Transverse colon (tissue), 4 donors: Measurements from ENCODE around the gene NIPSNAP2.

Experiments used
- POLR2A ChIP-seq: fragments of 450-650 bp; IDR thresholded peaks from one replicate; pipeline ENCODE4 v1.6.1; 2016; ENCODE audit warnings: antibody characterized with exemption, mild to moderate bottlenecking, moderate library complexity
- POLR2AphosphoS5 ChIP-seq, 3 donors: sonication (generic); formaldehyde crosslinking; IDR thresholded peaks; one replicate each; pipeline ENCODE4 v1.6.1; 2016; ENCODE audit warnings: antibody characterized with exemption in 3 of 3
- TF ChIP-seq, protein P1 (sequence below), 5 experiments: fragments of 200-600 bp in 3 of 5; fragments of 450-650 bp in 2 of 5; sonication (generic) in 3 of 5; IDR thresholded peaks; 1 replicate in 2 of 5; 2 replicates in 3 of 5; pipeline ENCODE4 v1.5.1; 2016 to 2017; ENCODE audit warnings: antibody characterized with exemption in 5 of 5, inconsistent platforms in 3 of 5, mild to moderate bottlenecking in 2 of 5, moderate library complexity in 1 of 5

DNA sequence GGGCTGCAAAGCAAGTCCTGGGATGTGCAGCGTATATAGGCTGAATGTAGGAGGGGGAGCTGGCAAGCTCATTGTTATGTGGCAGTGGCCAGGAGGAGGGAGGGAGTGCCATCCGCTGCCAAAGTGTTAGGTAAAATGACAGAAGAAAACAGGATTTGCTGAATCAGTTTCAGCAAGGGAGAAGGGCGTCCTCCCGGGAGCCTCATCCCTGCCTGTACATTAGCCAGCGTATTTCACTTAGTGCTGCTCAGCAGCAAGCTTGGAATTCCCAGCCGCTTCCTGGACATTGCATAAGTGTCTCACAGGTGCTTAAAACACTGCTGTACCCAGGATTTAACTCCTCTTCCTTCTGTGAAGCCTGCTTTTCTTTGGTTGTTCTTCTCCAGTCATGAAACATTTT lies 2.5 kb downstream of the NIPSNAP2 start:
- TF ChIP-seq POLR2A = no peak
- TF ChIP-seq, protein P1, sequence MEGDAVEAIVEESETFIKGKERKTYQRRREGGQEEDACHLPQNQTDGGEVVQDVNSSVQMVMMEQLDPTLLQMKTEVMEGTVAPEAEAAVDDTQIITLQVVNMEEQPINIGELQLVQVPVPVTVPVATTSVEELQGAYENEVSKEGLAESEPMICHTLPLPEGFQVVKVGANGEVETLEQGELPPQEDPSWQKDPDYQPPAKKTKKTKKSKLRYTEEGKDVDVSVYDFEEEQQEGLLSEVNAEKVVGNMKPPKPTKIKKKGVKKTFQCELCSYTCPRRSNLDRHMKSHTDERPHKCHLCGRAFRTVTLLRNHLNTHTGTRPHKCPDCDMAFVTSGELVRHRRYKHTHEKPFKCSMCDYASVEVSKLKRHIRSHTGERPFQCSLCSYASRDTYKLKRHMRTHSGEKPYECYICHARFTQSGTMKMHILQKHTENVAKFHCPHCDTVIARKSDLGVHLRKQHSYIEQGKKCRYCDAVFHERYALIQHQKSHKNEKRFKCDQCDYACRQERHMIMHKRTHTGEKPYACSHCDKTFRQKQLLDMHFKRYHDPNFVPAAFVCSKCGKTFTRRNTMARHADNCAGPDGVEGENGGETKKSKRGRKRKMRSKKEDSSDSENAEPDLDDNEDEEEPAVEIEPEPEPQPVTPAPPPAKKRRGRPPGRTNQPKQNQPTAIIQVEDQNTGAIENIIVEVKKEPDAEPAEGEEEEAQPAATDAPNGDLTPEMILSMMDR (IDR thresholded peaks at IDR 0.05) = no peak
- TF ChIP-seq POLR2AphosphoS5 (IDR thresholded peaks at IDR 0.05) = no peak
